ENCODE data around the gene ARL10. TPM values are rescaled to one million over a fixed set of nuclear protein-coding genes. Genes with fewer than 3 reads are reported as not detected.
A peak's percentile ranks its signal among the peaks of the same experiment; 100 is the strongest.

ARL10 gene
- polyA plus RNA-seq, 1 donor (not counting 4 experiments of a cell fraction or from before 2014, with no cell fraction given): 1.6 TPM

- DNase-seq (ENCODE audit: low read depth, low spot score): peak; percentile 15
- no peaks in the 10 kb centered on the region for H4K20me1 ChIP-seq (ENCODE audit: control insufficient read depth, extremely low read depth, insufficient read depth, low read length)
- FAIRE-seq: no peak
- H3K4me3 ChIP-seq (ENCODE audit: control insufficient read depth in 2 of 3, extremely low read depth in 1 of 3, insufficient read depth in 2 of 3, low read depth in 1 of 3, low read length in 3 of 3): no peak overlapping the region
- H3K4me2 ChIP-seq (ENCODE audit: control insufficient read depth, extremely low read depth, insufficient read depth, low read depth, low read length): peak overlapping the region; percentile 58
- H3K9ac ChIP-seq (ENCODE audit: control insufficient read depth, extremely low read depth, insufficient read depth, low read length): no peak overlapping the region
- H3K27me3 ChIP-seq (ENCODE audit: control insufficient read depth, extremely low read depth, insufficient read depth, low read length): no peaks in the 10 kb centered on the region
- no peak for TF ChIP-seq EZH2 (IDR thresholded peaks at IDR 0.05; ENCODE audit: low read length)
- TF ChIP-seq CTCF (optimal IDR thresholded peaks at IDR 0.05 in 1 of 3, IDR thresholded peaks at IDR 0.05 in 1 of 3, conservative IDR thresholded peaks at IDR 0.05 in 1 of 3; ENCODE audit: extremely low read depth in 1 of 3, insufficient read depth in 2 of 3, low read length in 3 of 3): no peak
- dilution Hi-C loops (cut with MboI; ENCODE audit: extremely low pct_ligation_motif_present, low sequenced_read_pairs): no loop called here
- no peaks in the 10 kb centered on the region for H3K9me1 ChIP-seq (ENCODE audit: control insufficient read depth, extremely low read depth, insufficient read depth, low read length)
- H3K36me3 ChIP-seq (ENCODE audit: control insufficient read depth in 2 of 2, extremely low read depth in 1 of 2, insufficient read depth in 2 of 2, low read length in 2 of 2): peaks cover 1 to 6% of the 10 kb centered on the region in 2 experiments
- H3K4me1 ChIP-seq (ENCODE audit: control insufficient read depth, extremely low read depth, insufficient read depth, low read length): peaks cover 6% of the 10 kb centered on the region
- no peaks in the 10 kb centered on the region for H3K79me2 ChIP-seq (ENCODE audit: control insufficient read depth, insufficient read depth, low read length)
- no peak overlapping the region for H2AFZ ChIP-seq (ENCODE audit: control insufficient read depth, low read length)
- no peaks in the 10 kb centered on the region for H3K9me3 ChIP-seq (ENCODE audit: control insufficient read depth, low read depth, low read length)
- H3K27ac ChIP-seq (ENCODE audit: control insufficient read depth, insufficient read depth, low read length): peak overlapping the region; percentile 36
Observed at GRCh38 chr5:176334031-176334770, 31.1 kb upstream of the ARL10 start.

GRCh38 chr5:176337913-176338312, 27.4 kb upstream of the ARL10 start:
- dilution Hi-C loops (cut with MboI; ENCODE audit: extremely low pct_ligation_motif_present, low sequenced_read_pairs): no loop called here
- H2AFZ ChIP-seq (ENCODE audit: control insufficient read depth, low read length): no peak overlapping the region

More at GRCh38 chr5:176337913-176338312, 27.4 kb upstream of the ARL10 start:
- Histone ChIP-seq H3K9me1 (ENCODE audit: control insufficient read depth, extremely low read depth, insufficient read depth, low read length) (no peaks in the 10 kb centered on the region), H4K20me1 (ENCODE audit: control insufficient read depth, extremely low read depth, insufficient read depth, low read length) (no peaks in the 10 kb centered on the region), H3K9ac (ENCODE audit: control insufficient read depth, extremely low read depth, insufficient read depth, low read length) (no peak overlapping the region), H3K4me1 (ENCODE audit: control insufficient read depth, extremely low read depth, insufficient read depth, low read length) (peaks cover 6% of the 10 kb centered on the region), H3K79me2 (ENCODE audit: control insufficient read depth, insufficient read depth, low read length) (no peaks in the 10 kb centered on the region), H3K4me3 (ENCODE audit: control insufficient read depth in 2 of 3, extremely low read depth in 1 of 3, insufficient read depth in 2 of 3, low read depth in 1 of 3, low read length in 3 of 3) (no peak overlapping the region), H3K9me3 (ENCODE audit: control insufficient read depth, low read depth, low read length) (no peaks in the 10 kb centered on the region), H3K27me3 (ENCODE audit: control insufficient read depth, extremely low read depth, insufficient read depth, low read length) (no peaks in the 10 kb centered on the region), H3K36me3 (ENCODE audit: control insufficient read depth in 2 of 2, extremely low read depth in 1 of 2, insufficient read depth in 2 of 2, low read length in 2 of 2) (peaks cover 4 to 6% of the 10 kb centered on the region in 2 experiments), H3K27ac (ENCODE audit: control insufficient read depth, insufficient read depth, low read length) (no peak overlapping the region), H3K4me2 (ENCODE audit: control insufficient read depth, extremely low read depth, insufficient read depth, low read depth, low read length) (no peak overlapping the region)
- TF ChIP-seq EZH2 (IDR thresholded peaks at IDR 0.05; ENCODE audit: low read length): no peak
- no peak for TF ChIP-seq CTCF (optimal IDR thresholded peaks at IDR 0.05 in 1 of 3, IDR thresholded peaks at IDR 0.05 in 1 of 3, conservative IDR thresholded peaks at IDR 0.05 in 1 of 3; ENCODE audit: extremely low read depth in 1 of 3, insufficient read depth in 2 of 3, low read length in 3 of 3)
- DNase-seq (ENCODE audit: low read depth, low spot score): no peak
- no peak for FAIRE-seq

All from keratinocyte (primary cell).